ENCODE results near the gene CLTCL1.

GRCh38 chr22:19183216-19183615 is 108.3 kb downstream of the CLTCL1 start:
- TF ChIP-seq CTCF (IDR thresholded peaks at IDR 0.05), result no peak
- TF ChIP-seq POLR2A (IDR thresholded peaks at IDR 0.05), result no peak
